Naive thymus-derived CD4-positive, alpha-beta T cell (primary cell): ENCODE measurements around the gene KLF11. TPM values are rescaled to one million over a fixed set of nuclear protein-coding genes. Genes with fewer than 3 reads are reported as not detected.

ENCODE experiments used
- ATAC-seq: fragments of 150-1000 bp; cut with Tn5 transposase; 2 replicates; pipeline ENCODE4 v1.10.0; 2021; ENCODE audit warnings: mild to moderate bottlenecking, moderate library complexity
- CTCF ChIA-PET: fragments of 350-600 bp; sonication (Branson Sonifier 250); formaldehyde crosslinking; loops from one replicate; lab custom pipeline; 2021; ENCODE audit warnings: antibody characterized with exemption; lab: Charles Lee
- POLR2A ChIA-PET: fragments of 350-600 bp; sonication (Branson Sonifier 250); formaldehyde crosslinking; loops from one replicate; lab custom pipeline; 2021; ENCODE audit warnings: antibody characterized with exemption, inconsistent platforms; lab: Charles Lee
- DNase-seq, 9 donors: peaks; one replicate each; pipeline versions ENCODE4 v3.0.0 to v3.0.0-alpha.2; 2020 to 2022; ENCODE audit warnings: mixed read lengths in 1 of 9
- H3K27ac ChIP-seq: one replicate; pipeline ENCODE4 v1.7.0; 2013; ENCODE audit warnings: mild to moderate bottlenecking, low read depth, low read length, moderate library complexity
- H3K27me3 ChIP-seq, 2 donors: one replicate each; pipeline ENCODE4 v1.7.0; 2013; ENCODE audit warnings: low read length in 2 of 2, mild to moderate bottlenecking in 2 of 2, moderate library complexity in 2 of 2; ENCODE audit not compliant: control insufficient read depth in 2 of 2, insufficient read depth in 2 of 2
- H3K36me3 ChIP-seq, 3 experiments: 1 replicate in 2 of 3; 2 replicates in 1 of 3; pipeline ENCODE4 v1.7.0; 2013; ENCODE audit warnings: low read length in 3 of 3, mild to moderate bottlenecking in 3 of 3, moderate library complexity in 1 of 3; ENCODE audit not compliant: insufficient read depth in 3 of 3, control insufficient read depth in 2 of 3
- H3K4me1 ChIP-seq, 2 donors: one replicate each; pipeline ENCODE4 v1.7.0; 2013; ENCODE audit warnings: low read length in 2 of 2, mild to moderate bottlenecking in 2 of 2, moderate library complexity in 1 of 2; ENCODE audit not compliant: control insufficient read depth in 2 of 2, insufficient read depth in 2 of 2
- H3K4me3 ChIP-seq: 2 replicates; pipeline ENCODE4 v1.7.0; 2013; ENCODE audit warnings: mild to moderate bottlenecking, low read length
- H3K9me3 ChIP-seq, 3 experiments: 1 replicate in 2 of 3; 2 replicates in 1 of 3; pipeline ENCODE4 v1.7.0; 2013; ENCODE audit warnings: low read length in 3 of 3; ENCODE audit not compliant: control insufficient read depth in 2 of 3
- H3K27ac Mint-ChIP-seq, 9 donors: one replicate each; pipeline ENCODE4 v1.8.0; 2020 to 2022; ENCODE audit warnings: mixed read lengths in 9 of 9, mild to moderate bottlenecking in 8 of 9, moderate library complexity in 5 of 9, inconsistent platforms in 2 of 9
- H3K27me3 Mint-ChIP-seq, 5 donors: one replicate each; pipeline ENCODE4 v1.8.0; 2021 to 2022; ENCODE audit warnings: mixed read lengths in 5 of 5, mild to moderate bottlenecking in 1 of 5
- H3K36me3 Mint-ChIP-seq, 5 donors: one replicate each; pipeline ENCODE4 v1.8.0; 2020 to 2022; ENCODE audit warnings: mixed read lengths in 5 of 5, mild to moderate bottlenecking in 3 of 5, inconsistent platforms in 1 of 5
- H3K4me1 Mint-ChIP-seq, 7 donors: one replicate each; pipeline ENCODE4 v1.8.0; 2020 to 2022; ENCODE audit warnings: mixed read lengths in 7 of 7, mild to moderate bottlenecking in 3 of 7, inconsistent platforms in 1 of 7
- H3K4me3 Mint-ChIP-seq, 10 donors: one replicate each; pipeline ENCODE4 v1.8.0; 2020 to 2022; ENCODE audit warnings: mild to moderate bottlenecking in 10 of 10, mixed read lengths in 10 of 10, moderate library complexity in 6 of 10, inconsistent platforms in 2 of 10
- H3K9me3 Mint-ChIP-seq, 11 donors: one replicate each; pipeline ENCODE4 v1.8.0; 2020 to 2022; ENCODE audit warnings: mixed read lengths in 11 of 11, mild to moderate bottlenecking in 4 of 11, inconsistent platforms in 1 of 11, moderate library complexity in 1 of 11
- intact Hi-C, 2 donors: fragments of 100-400 bp; cut with micrococcal nuclease; formaldehyde crosslinking; loops; one replicate each; pipeline ENCODE4 v1.15.1; 2023
- polyA plus RNA-seq, 2 donors: library from polyadenylated mRNA; unstranded; fragments of 300-500 nt; fragmentation: Illumina TruSeq; gene quantifications; one replicate each; pipeline ENCODE4 v1.2.3, GENCODE V29; 2021
- total RNA-seq, 6 experiments: library from RNA in 5 of 6; stranded (reverse) in 5 of 6; gene quantifications; 1 replicate in 5 of 6; 2 replicates in 1 of 6; pipeline ENCODE4 v1.2.3 and lab custom pipeline; 2021 to 2026

KLF11 gene
- total and polyA plus RNA-seq, 7 experiments from 2014 or later: 1.3 to 48.6 (median 4.8) TPM

DNA sequence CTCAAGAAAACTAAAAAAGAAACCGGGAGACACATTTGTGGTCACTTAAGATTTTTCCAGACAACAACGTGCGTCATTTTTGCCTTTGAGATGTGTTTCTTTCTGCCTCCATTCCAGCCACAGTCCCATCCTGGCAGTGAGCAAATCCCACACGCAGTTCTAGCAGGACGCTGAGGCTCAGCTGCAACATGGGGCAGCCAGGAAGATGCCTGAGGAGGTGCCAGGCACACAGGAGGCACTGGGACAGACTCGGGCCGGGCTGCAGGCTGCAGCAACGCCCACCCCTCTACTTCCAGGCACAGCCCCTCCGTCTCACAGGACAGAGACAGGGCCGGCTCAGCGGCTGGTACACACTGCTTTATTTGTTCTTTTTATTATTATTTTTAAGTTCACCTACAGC is 13.1 kb downstream of the KLF11 start:
- Histone ChIP-seq H3K9me3 (no peaks in the 10 kb centered on the region), H3K36me3 (peaks cover 0 to 20% (median 6%) of the 10 kb centered on the region in 3 experiments), H3K27ac (no peak overlapping the region), H3K4me1 (no peaks in the 10 kb centered on the region), H3K4me3 (no peak overlapping the region), H3K27me3 (no peaks in the 10 kb centered on the region)
- no peaks in the 10 kb centered on the region for H3K9me3 Mint-ChIP-seq
- ChIA-PET CTCF (interaction anchor here (1.2 kb wide), 2 partner anchors 16 to 21 kb away, joined by 3 to 10 read pairs; no protein-coding TSS in a partner anchor), POLR2A (no interaction called here)
- peaks cover 4 to 22% (median 12%) of the 10 kb centered on the region in 5 donors for H3K36me3 Mint-ChIP-seq
- ATAC-seq (no peak), DNase-seq (no peak)
- H3K4me3 Mint-ChIP-seq: no peak overlapping the region
- peaks cover 0 to 8% (median 6%) of the 10 kb centered on the region in 7 donors for H3K4me1 Mint-ChIP-seq
- H3K27me3 Mint-ChIP-seq: peaks cover 0 to 1% (median 0%) of the 10 kb centered on the region in 5 donors
- H3K27ac Mint-ChIP-seq: no peak overlapping the region
- intact Hi-C loops: no loop called here

DNA sequence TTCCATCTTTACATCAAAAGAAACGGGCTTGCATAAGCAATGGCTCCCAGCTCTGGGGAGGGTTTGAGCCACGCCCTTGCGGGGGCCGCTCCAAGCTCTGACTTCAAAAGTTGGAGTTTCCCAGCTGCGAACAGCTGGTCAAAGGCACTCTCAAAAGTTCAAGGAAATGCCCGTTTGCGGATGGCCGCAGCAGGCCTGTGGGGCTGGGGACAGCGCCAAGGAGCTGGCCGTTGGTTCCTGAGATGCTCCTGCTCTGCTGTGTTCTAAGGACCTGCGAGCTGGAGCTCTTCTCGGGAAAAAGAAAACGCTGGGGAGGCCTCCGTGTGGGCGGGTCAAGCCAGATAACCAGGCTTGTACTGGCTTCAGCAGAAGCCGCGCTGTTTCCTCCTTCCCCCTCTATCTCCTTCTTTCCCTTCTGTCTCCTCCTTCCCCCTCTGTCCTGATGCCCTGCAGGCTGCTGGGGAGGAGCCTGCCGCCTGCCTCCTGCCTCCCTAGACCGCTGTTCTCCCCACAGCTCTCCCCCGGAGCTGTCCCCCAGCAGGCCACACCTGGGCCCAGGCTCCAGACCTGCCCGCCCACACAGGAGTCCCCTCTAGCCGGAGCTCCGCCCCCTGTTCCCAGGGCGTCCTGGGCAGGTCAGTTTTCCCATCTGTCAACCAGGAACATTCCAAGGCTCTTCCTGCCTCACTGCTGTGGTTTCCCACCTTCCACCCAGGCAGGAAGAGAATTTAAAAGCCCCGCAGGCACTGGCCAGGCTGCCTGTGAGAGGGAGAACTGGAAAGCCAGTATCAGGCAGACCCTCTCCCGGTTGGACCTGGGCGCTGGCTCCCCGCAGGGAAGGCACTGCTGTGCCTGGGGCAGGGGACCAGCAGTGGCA is 14.1 kb downstream of the KLF11 start:
- Histone ChIP-seq H3K27ac (no peak overlapping the region), H3K36me3 (peaks cover 0 to 15% (median 6%) of the 10 kb centered on the region in 3 experiments), H3K27me3 (no peaks in the 10 kb centered on the region), H3K4me3 (no peak overlapping the region), H3K4me1 (no peaks in the 10 kb centered on the region), H3K9me3 (no peaks in the 10 kb centered on the region)
- intact Hi-C loops: no loop called here
- ChIA-PET CTCF (interaction anchor here (0.6 to 1.2 kb wide), 3 partner anchors 10 to 22 kb away, joined by 3 to 10 read pairs (median 3); no protein-coding TSS in a partner anchor), POLR2A (interaction anchor here (0.6 kb wide), 1 partner anchor 90 kb away, joined by 3 read pairs; no protein-coding TSS in a partner anchor)
- H3K36me3 Mint-ChIP-seq: peaks cover 0 to 17% (median 8%) of the 10 kb centered on the region in 5 donors
- DNase-seq (peak in 1 of 9 donors; percentile 48), ATAC-seq (peak; percentile 20)
- H3K4me3 Mint-ChIP-seq: peak overlapping the region in 1 of 10 donors; percentile 73
- H3K4me1 Mint-ChIP-seq: peaks cover 0 to 8% (median 6%) of the 10 kb centered on the region in 7 donors
- peaks cover 0 to 1% (median 0%) of the 10 kb centered on the region in 5 donors for H3K27me3 Mint-ChIP-seq
- no peaks in the 10 kb centered on the region for H3K9me3 Mint-ChIP-seq
- no peak overlapping the region for H3K27ac Mint-ChIP-seq

DNA sequence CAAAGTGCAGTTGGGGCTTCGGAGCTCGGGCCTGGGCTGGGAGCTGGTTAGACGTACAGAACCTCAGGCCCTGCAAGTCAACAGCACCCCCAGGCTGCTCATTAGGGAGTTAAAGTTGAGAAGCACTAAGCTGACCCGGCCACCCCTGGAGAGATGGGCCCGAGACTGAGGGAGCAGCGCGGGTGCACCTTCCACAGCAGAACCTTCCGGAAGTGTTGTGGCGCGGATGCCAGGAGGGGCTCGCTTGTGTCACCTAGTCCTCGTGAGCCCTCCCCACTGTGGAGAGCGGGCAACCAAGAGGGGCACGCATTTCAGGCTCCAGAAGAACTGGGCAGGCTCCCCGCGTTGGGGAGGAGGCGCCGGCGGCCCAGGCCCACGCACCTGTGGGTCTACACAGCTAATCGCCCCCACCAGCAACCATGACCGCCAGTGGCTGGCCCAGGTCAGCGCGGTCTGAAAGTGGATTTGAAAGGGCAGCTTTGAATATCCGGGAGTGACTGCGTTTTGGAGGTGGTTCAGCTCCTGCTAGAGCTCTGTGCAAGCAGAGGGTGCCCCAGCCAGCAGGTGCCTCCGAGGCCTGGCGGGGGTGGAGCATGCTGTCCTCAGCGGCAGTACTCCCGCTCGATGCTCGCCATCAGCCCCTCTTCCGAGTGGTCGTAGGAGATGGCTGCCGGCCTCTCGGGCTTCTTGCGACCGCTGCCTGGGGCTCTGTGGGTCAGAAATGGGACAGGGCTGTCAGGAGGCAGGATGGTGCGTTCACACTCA is 15.1 kb downstream of the KLF11 start:
- ChIA-PET POLR2A (interaction anchor here (0.6 kb wide), 1 partner anchor 89 kb away, joined by 3 read pairs; no protein-coding TSS in a partner anchor), CTCF (interaction anchor here (0.6 to 1.8 kb wide), 2 partner anchors 11 to 14 kb away, joined by 3 to 6 read pairs; no protein-coding TSS in a partner anchor)
- H3K4me3 ChIP-seq: no peak overlapping the region
- peaks cover 0 to 9% (median 6%) of the 10 kb centered on the region in 3 experiments for H3K36me3 ChIP-seq
- Mint-ChIP-seq H3K27ac (no peak overlapping the region), H3K4me1 (peaks cover 0 to 8% (median 6%) of the 10 kb centered on the region in 7 donors), H3K36me3 (peaks cover 0 to 12% (median 3%) of the 10 kb centered on the region in 5 donors), H3K27me3 (peaks cover 0 to 1% (median 0%) of the 10 kb centered on the region in 5 donors), H3K9me3 (no peaks in the 10 kb centered on the region), H3K4me3 (no peak overlapping the region)
- intact Hi-C loops: no loop called here
- no peak overlapping the region for H3K27ac ChIP-seq
- H3K4me1 ChIP-seq: no peaks in the 10 kb centered on the region
- H3K9me3 ChIP-seq: no peaks in the 10 kb centered on the region
- DNase-seq (no peak), ATAC-seq (no peak)
- no peaks in the 10 kb centered on the region for H3K27me3 ChIP-seq

DNA sequence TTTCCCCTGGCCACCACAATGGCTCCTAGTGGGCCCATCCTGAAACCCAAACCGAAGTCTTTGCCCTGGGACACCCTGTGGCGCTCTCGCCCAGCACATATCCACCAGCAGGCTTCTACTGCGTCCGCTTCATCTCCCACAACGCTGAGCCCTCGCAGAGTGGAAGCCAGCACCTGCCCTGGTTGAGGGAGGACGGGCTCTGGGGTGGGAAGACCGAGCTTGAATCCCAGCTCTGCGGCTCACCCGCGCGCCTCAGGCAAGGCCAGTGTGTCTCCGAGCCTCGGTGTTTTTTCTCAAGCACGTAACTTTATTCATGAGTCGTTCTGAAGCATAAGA is 15.6 kb downstream of the KLF11 start:
- POLR2A ChIA-PET: no interaction called here
- no peak overlapping the region for H3K4me3 ChIP-seq
- Mint-ChIP-seq H3K36me3 (peaks cover 0 to 11% (median 2%) of the 10 kb centered on the region in 5 donors), H3K4me3 (no peak overlapping the region), H3K4me1 (peaks cover 0 to 7% (median 6%) of the 10 kb centered on the region in 7 donors), H3K27me3 (peaks cover 0 to 1% (median 0%) of the 10 kb centered on the region in 5 donors), H3K9me3 (no peaks in the 10 kb centered on the region), H3K27ac (no peak overlapping the region)
- CTCF ChIA-PET: interaction anchor here (0.7 to 1.8 kb wide), 2 partner anchors 13 to 74 kb away, joined by 3 to 6 read pairs; no protein-coding TSS in a partner anchor
- no peaks in the 10 kb centered on the region for H3K9me3 ChIP-seq
- intact Hi-C loops: no loop called here
- no peaks in the 10 kb centered on the region for H3K27me3 ChIP-seq
- no peaks in the 10 kb centered on the region for H3K4me1 ChIP-seq
- ATAC-seq: no peak
- H3K36me3 ChIP-seq: peaks cover 0 to 6% (median under 1%) of the 10 kb centered on the region in 3 experiments
- no peak for DNase-seq
- no peak overlapping the region for H3K27ac ChIP-seq

- ChIA-PET CTCF (interaction anchor here (0.6 to 1.8 kb wide), 4 partner anchors 11 to 75 kb away, joined by 3 to 6 read pairs (median 3); no protein-coding TSS in a partner anchor), POLR2A (no interaction called here)
- ATAC-seq (no peak), DNase-seq (no peak)
- Histone ChIP-seq H3K27me3 (no peaks in the 10 kb centered on the region), H3K36me3 (no peaks in the 10 kb centered on the region), H3K4me3 (no peak overlapping the region), H3K27ac (no peak overlapping the region), H3K4me1 (no peaks in the 10 kb centered on the region), H3K9me3 (no peaks in the 10 kb centered on the region)
- peaks cover 0 to 1% (median 0%) of the 10 kb centered on the region in 5 donors for H3K27me3 Mint-ChIP-seq
- H3K4me3 Mint-ChIP-seq: no peak overlapping the region
- no peak overlapping the region for H3K27ac Mint-ChIP-seq
- intact Hi-C loops: no loop called here
- H3K9me3 Mint-ChIP-seq: no peaks in the 10 kb centered on the region
- H3K4me1 Mint-ChIP-seq: peaks cover 0 to 7% (median 5%) of the 10 kb centered on the region in 7 donors
- H3K36me3 Mint-ChIP-seq: peaks cover 0 to 7% (median 0%) of the 10 kb centered on the region in 5 donors
These were observed 16.4 kb downstream of the KLF11 start for GRCh38 chr2:10059552-10060335.
